HG02938 (cell line): ENCODE results near the gene SLC22A1.
"Not testable (repeated sequence)": the region's sequence is repeated elsewhere in the genome, so short reads cannot be mapped to it uniquely, and the experiment has no call there.

Source experiments
- ATAC-seq: cut with Tn5 transposase; IDR thresholded peaks from one replicate; pipeline ENCODE4 v1.9.1; 2021; ENCODE audit warnings: mild to moderate bottlenecking, moderate library complexity; ENCODE audit not compliant: unreplicated experiment

The SLC22A1 gene

DNA sequence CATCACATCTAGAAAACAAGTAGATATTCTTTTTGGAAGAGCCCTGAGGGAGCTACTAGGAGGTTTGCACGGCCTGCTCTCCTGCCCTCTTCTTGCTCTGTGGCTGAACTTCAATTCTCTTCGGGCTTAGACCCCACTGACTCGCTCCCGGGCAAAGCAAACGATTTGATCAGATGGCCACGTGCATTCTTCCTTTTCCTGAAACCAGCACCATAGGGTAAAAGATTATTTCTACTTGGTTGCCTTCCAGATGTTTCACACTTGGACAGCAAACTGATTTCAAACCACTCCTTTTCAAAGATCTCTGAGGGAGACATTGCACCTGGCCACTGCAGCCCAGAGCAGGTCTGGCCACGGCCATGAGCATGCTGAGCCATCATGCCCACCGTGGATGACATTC lies at the start of gene SLC22A1:
SLC22A1 (plus strand) TSS at position 258 of the 400 bp plus-strand sequence; CDS start at position 379, 121 bp downstream.
- no peak for ATAC-seq

DNA sequence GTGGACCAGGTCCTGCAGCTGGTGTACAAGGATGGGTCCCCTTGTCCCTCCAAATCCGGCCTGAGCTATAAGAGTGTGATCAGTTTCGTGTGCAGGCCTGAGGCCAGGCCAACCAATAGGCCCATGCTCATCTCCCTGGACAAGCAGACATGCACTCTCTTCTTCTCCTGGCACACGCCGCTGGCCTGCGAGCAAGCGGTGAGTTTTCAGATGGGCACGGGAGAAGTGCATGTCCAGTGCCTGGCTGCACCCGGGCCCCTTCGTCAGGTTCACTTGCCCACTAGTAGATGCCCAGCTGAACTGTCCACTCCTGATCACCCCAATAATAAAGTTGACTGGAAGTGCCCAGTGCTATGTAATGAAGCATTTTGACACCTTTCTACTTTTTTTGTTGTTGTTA lies 48.3 kb upstream of the SLC22A1 start:
- ATAC-seq: no peak

DNA sequence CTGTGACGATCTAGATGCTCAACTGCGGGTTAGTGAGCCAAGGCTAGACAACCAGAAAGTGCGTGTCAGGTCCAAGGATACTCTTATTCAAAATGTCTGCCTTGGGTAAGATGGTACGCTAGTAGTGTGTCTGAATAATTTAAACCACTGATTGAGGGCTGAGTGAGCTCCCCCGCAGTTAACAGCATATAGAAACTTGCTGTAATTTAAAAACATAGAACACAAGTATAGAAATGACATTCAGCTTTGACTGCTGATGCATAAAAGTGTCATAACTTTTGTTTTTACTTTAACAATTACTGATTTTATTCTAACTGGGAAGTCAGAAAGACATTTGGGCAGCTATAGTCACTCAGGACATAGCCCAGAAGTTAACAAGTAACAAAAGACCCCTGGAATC lies 45.6 kb upstream of the SLC22A1 start:
- ATAC-seq: no peak

DNA sequence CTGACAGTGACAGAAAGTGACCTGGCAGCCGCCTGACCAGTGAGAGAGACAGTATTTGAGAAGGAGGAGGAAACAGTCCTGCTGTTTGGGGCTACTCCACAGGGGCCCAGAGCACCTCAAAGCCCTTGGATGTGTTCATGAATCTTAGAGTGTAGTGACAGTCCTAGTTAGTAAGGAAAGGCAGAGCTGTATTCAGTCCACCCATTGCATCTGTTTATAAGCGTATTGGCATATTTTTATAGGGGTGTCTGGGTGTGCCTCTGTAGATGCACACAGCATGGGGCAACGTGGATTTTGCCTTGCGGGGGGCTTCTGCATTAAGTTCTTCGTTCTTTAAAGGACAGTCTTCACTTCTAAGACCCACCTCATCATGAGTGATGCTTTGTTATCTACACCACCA lies 44.6 kb upstream of the SLC22A1 start:
- no peak for ATAC-seq

DNA sequence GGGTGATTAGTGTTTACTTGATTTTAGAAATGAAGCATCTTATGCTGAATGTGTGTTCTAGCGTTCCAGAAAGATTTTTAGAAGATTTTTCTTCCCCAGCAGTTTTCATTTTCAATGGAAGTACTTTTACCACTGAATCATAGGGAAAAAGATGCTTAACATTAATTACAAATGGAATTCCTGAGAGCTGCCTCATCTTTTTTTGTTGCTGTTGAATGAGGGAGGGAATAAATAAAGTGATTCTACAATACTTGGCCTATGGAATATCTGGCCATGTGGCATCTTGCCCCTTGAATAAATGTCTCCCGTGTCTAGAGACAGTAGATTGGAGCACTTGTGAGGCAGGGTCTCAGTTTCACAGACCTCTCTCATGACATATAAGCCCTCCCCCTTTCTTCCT lies 44.1 kb upstream of the SLC22A1 start:
- ATAC-seq: no peak

DNA sequence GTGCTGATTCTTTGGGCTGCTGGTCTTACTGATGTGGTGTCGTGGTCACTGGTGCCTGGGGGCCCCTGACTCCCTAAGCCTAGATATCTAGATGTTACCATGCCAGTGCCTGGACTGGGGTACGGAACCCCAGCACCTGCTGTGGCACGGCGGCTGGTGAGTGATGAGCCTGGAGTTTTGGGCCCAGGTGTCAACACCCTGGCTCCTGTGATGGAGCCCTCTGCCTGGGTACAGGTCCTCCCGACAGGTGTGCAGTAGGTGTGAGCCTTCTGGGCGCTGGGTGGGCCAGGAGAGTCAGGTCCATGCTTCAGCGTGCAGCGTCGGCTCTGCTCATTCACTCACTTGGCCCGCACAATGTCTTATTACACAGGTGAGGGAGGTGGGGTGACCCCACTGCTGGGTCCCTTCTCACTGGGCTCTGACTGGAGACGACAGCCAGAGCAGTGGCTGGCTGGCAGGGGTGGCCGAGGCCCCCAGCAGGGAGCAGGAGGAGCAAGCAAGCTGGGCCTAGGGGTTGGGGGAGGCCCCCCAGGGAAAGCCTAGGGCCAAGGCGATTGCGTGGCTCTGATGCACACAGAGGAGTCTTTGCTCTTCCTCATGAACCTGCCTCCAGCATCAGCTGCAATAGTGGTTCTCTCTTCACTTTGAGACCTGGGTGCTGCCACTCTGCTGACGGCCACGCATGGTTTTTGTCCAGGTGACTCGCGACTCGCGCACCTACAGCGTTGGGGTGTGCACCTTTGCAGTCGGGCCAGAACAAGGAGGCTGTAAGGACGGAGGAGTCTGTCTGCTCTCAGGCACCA lies 42.5 kb upstream of the SLC22A1 start:
- no peak for ATAC-seq

DNA sequence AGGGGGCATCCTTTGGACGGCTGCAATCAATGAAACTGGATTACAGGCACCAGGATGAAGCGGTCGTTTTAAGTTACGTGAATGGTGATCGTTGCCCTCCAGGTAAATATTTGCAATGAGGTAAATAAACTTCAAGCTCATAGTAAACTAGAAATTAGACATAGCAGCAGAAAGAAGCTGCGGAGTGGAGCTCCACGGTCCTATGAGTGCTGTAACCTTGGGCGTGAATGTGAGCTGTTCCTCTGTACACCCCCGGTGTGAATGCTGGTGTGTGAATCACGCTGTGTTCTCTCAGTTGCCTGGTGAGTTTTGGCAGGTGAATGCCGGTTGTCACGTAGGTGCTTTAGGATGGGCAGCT lies 42.0 kb upstream of the SLC22A1 start:
- no peak for ATAC-seq

DNA sequence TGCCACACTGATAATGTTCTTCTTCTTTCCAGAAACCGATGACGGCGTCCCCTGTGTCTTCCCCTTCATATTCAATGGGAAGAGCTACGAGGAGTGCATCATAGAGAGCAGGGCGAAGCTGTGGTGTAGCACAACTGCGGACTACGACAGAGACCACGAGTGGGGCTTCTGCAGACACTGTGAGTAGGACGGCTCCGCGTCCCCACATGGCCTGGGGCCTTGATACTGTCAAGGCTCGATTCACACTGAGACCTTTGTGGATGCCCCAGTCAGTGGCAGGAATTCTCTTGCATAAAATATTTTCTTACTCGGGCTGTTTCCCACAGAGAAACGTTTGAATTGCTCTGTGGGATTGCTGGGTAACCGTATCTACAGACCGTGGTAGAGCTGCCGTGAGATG lies 41.5 kb upstream of the SLC22A1 start:
- no peak for ATAC-seq

DNA sequence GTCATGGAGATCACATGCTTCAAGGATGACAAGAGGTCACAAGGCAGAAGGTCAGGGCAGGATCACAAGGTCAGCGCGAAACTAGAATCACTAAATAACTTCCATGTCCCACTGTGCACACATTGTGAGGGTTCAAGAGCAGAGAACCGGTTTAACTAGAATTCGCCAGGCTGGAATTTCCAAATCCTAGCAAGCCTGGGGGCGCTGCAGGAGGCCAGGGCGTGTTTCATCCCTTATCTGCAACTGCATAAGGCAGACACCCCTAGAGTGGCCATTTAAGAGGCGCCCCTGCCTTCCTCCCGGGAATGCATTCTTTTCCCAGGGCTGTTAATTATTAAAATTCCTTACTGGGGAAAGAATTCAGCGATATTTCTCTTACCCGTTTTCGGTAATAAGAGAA lies 40.2 kb upstream of the SLC22A1 start:
- no peak for ATAC-seq

DNA sequence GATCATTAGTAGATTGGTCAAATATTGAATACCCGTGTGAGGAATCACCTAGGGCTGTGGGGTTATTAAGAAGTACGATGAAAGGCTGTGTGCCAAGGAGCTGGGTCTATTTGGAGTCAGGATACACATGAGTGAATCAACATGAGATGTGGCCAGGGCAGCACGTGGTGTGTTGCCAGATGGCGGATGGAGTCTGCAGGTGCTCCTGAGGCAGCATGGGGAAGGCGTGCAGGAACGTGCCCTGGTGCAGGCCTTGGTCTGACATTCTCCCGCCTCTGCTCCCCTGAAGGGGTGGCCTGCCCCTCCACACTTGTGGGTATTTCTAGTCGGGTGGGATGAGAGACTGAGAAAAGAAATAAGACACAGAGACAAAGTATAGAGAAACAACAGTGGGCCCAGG lies 39.0 kb upstream of the SLC22A1 start:
- ATAC-seq: no peak

DNA sequence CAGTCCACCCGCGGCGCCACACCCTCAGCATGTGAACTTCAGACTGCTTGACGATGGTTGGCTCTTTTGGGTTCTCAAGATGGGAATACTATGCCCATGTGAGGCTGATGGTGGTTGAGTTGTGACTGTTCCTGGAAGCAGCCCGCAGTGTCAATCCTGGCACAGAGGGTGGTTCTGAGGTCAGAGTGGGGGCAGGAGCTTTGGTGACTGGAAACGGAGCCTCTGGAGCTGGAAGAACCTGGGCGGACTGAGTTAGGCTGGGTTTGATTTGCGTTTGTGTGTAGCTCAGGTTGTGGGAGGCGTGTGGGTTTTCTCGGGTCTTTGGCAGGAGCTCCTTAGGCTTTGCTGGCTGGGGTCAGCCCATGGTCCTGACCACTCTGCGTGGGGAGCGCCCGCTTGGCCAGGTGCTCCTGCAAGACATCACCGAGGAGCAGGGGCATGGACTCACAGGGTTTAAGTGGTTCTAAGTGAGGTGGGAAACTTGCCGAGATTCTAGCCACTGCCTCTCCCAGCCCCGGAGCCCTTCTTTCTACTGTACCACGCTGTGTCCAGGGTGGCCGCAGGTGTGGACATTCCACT lies 37.3 kb upstream of the SLC22A1 start:
- ATAC-seq: no peak

DNA sequence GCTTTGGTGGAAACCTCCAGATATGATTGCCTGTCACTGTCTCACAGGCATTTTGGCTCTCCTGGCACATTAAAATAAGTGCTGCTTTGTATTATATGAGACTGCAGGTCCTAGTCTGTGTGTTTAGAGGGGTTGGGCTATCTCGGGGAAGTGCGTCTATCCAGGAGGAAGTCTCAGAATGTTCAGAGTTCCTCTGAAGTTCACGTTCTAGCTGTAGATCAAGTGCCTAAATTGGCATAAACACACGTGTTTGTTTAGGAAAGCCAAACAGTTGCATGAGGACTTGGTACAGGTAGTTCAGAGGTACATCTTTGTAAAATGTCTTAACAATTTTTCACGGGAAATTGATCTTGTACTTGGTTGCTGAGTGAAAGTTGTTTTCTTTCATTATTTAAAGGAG lies 36.4 kb upstream of the SLC22A1 start:
- ATAC-seq: no peak

DNA sequence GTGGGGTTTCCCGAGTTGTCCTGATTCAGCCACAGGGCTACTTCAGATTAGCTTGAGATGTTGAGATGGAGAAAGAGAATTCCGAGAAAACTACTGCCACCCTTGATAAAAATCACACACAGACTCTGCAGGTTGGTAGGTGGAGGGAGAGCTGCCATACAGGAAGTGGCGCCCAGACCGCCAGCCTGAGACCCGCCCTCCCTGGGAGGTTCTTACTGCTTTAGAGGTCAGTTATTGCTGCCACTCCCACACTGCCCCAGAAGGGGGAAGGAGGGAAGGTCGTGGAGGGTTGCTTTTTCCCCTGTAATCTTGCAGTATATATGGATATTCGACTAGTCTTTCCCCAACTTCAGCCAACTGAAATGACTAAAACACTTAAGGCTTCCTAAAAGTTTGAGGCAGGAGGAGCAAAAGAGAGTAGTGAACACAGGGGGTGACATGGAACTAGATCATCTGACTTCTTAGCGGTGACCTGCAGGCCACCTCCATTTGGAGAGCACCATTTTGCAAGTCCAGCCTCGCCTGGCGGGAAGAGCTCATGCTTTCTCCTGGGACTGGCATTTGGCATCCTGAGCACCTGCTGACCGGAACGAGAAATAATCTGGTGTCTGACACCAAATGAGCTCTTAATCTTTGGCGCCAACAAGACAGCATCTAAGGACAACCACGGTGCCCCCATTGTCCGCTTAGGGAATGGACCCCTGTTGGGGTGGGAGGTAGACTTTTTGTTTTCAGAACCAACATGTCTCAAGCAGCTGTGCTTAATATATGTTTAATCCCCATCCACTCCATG lies 35.7 kb upstream of the SLC22A1 start:
- no peak for ATAC-seq

DNA sequence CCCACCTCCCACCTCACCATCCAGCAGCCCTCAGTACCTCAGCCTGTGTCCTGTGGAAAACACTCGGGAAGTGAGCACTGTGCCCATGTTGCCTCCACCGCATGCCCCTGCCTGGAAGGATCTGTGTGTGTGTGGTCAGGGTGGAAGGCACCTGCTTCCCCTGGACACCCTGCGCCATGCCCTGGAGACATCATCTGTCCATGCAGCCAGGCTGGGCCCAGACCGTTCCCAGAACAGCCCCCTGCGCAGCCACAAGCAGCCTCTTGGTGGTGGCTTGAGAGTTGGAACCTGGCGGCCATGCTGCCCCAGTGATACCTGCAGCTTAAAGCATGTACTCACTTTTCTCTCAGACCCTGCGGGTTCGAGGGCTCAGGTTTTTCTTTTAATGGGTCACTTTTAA lies 34.9 kb upstream of the SLC22A1 start:
- no peak for ATAC-seq

DNA sequence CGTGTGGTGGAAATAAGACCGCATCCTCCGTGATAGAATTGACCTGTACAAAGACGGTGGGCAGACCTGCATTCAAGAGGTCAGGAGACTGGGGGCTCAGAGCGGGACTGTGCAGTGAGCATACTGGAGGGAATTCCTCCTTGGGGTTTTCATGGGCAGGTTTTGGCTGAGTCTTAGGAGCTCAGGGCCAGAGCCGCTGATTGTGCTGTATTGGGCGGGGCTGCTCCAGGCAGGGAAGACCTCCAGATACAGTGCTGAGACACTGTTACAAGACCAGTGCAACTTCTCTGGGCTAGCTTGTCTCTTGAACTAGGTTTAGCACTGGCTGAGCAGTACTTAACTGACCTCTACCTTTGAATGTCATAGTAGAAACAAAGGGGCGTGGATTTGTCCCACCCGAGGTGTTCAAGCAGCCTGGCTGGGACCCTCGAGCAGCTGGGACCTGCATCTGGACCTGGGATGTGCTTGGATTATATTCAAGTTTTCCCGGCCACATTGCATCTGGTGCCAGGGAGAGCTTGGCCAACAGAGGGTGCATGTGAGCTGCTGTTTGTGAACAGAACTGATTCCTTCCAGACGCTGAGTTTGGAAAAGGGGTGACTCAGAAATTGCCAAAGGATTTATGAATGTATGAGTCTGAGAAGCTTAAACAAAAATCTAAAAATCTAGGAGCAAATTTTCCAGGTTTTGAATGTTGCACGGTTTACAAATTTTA lies 33.4 kb upstream of the SLC22A1 start:
- ATAC-seq: no peak

DNA sequence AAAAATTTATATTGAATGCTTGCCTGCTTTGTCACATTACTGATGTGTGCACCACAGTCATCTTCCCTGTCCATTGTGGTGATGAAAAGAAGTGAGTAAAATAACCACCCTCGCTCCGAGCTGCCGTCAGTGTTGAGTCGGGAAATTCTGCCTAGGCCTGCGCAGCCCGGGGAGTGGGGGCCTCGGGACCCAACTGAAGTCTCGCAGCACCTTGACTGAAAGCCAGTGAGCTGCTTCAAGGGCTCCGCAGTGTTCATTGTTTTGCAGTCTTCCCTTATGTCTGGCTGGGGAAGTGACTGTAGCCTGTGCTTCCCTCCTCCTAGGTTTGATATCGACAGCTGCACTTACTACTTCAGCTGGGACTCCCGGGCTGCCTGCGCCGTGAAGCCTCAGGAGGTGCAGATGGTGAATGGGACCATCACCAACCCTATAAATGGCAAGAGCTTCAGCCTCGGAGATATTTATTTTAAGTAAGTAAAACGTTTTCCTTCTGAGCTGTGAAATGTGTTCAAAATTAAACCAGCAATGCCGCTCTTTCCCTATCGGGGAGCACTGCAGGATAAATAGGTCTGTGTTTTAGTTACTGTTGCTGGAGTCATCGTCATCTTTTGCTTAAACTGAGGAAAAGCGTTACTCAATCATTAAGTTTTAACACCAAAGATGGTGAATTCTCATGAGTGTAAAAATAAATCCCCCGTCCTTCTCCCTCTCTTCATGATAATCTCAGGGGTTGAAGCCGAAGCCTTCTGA lies 32.7 kb upstream of the SLC22A1 start:
- no peak for ATAC-seq

DNA sequence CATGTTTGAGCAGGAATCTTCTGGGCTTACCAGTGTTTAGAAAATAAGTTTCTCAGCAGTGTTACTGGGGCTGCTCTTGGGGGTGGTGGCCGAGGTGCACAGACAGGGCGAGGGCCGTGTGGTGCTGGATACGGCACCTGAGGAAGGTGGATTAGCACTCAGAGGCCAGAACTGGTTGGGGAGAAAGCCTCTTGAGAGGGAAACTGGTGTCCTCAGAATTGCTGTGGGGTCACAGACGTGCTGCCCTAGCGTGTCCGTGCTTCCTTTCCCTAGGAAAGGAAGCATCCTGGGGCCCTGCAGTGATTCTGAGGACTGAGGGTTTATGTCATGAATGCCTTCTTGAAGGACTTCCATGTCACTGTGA lies 32.1 kb upstream of the SLC22A1 start:
- no peak for ATAC-seq

DNA sequence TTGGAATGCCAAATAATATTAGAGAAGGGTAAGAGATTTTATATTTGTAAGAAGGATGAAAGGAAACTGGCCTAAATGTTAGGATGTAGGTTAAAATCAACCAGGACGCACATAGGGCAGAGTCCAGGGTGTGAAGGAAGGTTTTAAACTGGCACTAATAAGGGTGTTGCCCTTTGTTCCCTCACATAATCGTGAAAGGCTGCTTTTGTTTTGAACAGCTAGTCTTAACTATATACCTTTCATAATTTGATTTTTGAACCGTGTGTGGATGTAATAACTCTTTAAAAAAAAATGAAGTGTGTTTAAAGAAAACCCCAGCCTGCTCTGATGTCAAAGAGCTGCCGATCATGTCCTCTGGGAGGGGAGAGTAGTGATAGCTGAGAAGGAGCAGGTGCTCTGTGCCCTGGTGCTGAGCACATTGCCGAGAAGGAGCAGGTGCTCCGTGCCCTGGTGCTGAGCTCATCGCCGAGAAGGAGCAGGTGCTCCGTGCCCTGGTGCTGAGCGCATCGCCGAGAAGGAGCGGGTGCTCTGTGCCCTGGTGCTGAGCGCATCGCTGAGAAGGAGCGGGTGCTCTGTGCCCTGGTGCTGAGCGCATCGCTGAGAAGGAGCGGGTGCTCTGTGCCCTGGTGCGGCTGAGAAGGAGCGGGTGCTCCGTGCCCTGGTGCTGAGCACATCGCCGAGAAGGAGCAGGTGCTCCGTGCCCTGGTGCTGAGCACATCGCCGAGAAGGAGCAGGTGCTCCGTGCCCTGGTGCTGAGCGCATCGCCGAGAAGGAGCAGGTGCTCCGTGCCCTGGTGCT lies 31.0 kb upstream of the SLC22A1 start:
- ATAC-seq: not testable (repeated sequence)

DNA sequence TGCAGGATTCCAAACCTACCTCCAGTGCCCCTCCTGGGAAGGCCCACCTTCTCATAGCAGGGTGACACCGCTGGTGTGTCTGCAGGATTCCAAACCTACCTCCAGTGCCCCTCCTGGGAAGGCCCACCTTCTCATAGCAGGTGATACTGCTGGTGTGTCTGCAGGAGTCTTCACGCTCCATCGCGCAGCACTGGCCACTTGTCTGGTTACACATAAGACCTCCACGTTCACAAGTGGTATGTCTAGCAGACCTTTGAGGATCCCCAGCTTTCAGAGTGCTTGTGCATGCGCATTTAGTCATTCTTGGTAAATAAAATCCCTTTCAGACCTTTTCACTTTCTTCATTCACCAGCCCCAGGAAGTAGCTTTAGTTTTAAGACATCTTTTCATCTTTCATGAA lies 29.4 kb upstream of the SLC22A1 start:
- ATAC-seq: not testable (repeated sequence)

DNA sequence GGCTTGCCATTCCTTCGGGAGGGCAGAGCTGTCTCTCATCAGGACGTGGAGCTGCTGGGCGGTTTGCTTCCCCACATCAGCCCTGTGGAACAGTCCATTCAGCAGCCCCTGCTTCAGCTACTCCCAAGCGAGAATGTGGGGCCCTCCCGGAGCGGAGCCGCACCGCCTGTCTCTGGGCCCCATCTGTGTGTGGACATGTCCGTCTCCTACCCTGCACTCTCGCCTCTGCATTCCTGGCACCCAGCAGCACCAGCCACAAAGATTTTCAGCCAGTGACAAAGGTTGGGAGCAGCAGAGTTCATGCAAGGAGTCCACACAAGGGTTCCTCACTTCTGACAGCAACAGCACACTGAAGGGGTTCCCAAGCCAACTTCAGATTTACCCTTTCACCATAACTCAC lies 29.0 kb upstream of the SLC22A1 start:
- no peak for ATAC-seq
